SU-DHL-6 (cell line): ENCODE data around the gene NPBWR2.

ENCODE experiments used
- EZH2phosphoT487 ChIP-seq: fragments of 200-600 bp; sonication (generic), shearing (Covaris generic); conservative IDR thresholded peaks from 2 replicates; pipeline ENCODE4 v1.6.1; 2018; ENCODE audit warnings: mild to moderate bottlenecking, antibody characterized with exemption, low read length, moderate library complexity, mixed read lengths
- TF ChIP-seq, protein P1 (sequence below): fragments of 200-600 bp; sonication (generic); IDR thresholded peaks from one replicate; pipeline ENCODE4 v1.5.1; 2017; ENCODE audit warnings: antibody characterized with exemption, mild to moderate bottlenecking, low read length, moderate library complexity; ENCODE audit not compliant: insufficient read depth, poor library complexity, severe bottlenecking

DNA sequence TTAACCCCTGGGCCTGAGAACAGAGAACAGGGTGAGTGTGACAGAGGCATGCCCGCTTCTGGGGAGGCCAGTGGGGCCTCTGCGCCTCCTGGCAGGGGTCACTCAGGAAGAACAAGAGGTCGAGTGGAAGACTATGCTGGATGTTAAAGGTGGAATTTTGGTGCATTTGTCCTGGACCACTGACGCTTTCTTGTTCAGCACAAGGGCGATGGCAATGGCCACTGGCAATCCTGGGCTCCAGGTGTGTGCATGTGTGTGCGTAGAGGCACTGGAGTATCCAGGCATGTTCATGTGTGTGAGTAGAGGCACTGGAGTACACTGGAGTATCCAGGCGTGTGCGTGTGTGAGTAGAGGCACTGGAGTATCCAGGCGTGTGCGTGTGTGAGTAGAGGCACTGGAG is 23.5 kb upstream of the NPBWR2 start:
- TF ChIP-seq, protein P1, sequence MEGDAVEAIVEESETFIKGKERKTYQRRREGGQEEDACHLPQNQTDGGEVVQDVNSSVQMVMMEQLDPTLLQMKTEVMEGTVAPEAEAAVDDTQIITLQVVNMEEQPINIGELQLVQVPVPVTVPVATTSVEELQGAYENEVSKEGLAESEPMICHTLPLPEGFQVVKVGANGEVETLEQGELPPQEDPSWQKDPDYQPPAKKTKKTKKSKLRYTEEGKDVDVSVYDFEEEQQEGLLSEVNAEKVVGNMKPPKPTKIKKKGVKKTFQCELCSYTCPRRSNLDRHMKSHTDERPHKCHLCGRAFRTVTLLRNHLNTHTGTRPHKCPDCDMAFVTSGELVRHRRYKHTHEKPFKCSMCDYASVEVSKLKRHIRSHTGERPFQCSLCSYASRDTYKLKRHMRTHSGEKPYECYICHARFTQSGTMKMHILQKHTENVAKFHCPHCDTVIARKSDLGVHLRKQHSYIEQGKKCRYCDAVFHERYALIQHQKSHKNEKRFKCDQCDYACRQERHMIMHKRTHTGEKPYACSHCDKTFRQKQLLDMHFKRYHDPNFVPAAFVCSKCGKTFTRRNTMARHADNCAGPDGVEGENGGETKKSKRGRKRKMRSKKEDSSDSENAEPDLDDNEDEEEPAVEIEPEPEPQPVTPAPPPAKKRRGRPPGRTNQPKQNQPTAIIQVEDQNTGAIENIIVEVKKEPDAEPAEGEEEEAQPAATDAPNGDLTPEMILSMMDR: no peak
- TF ChIP-seq EZH2phosphoT487: no peak
